HG03025 (cell line): Measurements from ENCODE around the gene MPPED2.

ENCODE experiments used
- ATAC-seq: cut with Tn5 transposase; IDR thresholded peaks from one replicate; pipeline ENCODE4 v1.9.1; 2021; ENCODE audit warnings: mild to moderate bottlenecking, moderate library complexity; ENCODE audit not compliant: unreplicated experiment, low FRiP score

MPPED2 gene

DNA sequence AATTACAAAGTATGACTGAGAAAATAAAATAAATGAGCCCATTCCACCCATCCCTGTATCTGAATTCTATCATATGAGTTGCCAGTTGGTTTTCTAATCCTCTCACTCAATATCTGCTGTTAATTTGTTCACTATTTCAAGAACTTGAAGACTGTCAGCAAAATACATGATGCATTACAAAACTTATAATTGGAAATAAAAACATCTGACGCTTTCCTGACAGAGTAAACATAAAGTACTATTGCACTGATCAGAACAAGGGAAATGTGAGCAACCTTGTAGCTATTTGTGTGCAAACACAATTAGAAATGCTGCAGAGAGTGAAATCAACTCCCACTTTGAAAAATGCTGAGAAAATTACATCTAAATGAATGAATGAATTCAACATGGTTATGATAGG is 97.1 kb downstream of the MPPED2 start:
- no peak for ATAC-seq

DNA sequence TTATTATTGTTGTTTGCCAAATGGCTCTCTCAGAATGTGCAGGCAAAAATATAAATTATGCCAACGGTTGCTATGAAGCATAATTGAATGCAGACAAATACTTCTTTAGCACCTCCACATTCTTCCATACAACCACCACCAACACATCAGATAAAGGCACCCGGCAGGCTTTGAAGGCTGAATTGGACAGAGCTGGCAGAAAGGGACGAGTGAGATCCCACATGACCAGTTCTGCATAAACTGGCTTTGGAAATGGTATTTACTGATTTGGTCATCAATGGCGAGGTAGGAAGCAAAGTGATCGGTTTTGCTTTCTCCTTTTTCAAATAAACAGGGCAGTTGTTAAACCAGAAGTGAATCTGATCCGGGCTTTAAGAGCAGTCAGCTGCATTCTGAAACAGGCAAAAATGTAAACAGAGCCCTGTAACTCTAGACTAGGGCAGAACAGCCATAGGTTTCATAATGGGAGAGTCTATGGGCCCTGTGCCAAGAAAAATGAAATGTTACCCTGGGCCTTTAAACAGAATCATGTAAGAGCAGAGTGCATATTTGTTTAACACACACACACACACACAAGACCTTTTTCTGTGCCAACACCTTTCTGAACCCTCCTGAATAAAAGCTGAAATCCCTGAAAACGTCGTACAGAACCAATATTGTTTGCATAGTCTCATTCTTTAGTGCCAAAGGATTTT is 97.7 kb downstream of the MPPED2 start:
- no peak for ATAC-seq

DNA sequence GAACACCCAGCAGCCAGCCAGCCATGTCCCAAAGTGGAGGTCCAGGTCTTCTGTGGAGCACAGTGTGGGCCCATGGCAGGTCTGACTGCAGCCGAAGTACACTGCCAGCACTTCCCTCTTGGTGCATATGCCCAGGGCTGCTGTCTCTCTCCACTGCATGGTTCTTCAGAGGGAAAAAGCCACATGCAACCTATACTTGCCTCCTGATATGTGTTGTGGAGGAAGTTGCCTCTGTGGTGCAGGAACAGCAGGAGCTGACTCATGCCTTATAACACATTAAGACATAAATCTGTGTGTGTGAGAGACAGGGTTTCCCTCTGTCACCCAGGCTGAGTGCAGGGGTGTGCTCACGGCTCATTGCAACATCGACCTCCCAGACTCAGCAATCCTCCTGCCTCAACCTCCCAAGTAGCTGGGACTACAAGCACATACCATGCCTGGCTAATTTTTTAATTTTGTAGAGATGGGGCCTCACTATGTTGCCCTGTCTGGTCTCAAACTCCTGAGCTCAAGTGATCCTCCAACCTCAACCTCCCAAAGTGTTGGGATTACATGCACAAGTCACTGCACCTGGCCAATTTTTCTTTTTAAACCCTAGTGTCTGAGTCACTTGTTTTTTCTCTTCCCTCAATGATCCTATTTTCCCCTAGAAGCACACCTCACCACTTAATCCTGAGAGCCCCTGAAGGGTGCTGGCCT is 98.8 kb downstream of the MPPED2 start:
- ATAC-seq = no peak

DNA sequence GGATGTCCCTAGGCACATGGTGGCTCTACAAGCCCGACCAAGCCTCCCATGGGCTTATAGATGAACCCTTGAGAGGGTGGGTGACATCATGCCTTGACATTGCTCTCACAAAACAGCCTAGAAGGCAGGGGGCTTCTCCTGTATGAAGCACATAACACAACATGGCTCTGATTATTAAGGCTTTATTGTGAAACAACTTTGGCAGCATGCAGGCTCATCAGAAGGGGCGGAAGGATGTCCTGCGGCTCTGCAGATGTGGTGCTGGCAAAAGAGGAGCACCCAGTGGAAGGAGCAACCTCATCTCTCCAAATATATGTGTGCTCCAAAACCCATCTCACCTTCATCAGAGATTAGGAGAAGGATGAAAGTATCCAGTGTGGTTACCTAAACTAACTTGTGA is 100.4 kb downstream of the MPPED2 start:
- ATAC-seq = no peak

DNA sequence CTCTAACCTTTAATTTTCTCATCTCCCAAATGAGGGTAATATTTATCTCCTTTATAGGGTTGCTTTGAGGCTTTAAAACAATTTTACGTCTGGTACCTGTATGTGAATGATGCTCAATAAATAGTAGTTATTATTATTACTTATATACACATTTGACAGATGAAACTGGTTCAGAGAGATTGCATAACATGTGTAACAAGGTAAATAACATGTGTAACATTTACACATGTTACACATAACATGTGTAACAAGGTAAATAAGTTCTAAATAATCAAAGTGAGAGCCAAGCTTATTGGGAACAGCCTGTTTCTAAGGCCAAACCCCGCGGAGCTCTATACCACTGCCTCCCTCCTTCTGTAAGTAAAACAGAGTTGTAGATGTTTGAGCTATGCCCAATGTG is 100.9 kb downstream of the MPPED2 start:
- ATAC-seq = no peak

DNA sequence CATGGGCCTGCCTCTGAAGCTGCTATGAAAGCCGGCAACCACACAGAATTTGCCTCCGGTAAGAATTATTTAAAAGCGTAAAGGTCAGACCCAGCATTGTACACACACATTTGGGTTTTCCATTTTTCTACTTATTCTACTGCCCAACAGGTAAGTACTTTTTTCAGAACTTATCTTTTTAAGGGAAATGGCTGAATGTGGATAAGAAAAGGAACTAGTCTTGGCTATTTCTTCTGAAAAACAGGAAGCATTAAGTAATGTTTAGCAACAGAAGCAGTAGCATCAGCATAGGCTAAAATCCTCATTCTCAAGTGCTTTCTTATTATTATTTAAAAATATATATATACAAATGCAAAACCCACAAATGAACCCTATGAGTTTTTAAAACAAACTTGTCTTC is 103.1 kb downstream of the MPPED2 start:
- no peak for ATAC-seq

DNA sequence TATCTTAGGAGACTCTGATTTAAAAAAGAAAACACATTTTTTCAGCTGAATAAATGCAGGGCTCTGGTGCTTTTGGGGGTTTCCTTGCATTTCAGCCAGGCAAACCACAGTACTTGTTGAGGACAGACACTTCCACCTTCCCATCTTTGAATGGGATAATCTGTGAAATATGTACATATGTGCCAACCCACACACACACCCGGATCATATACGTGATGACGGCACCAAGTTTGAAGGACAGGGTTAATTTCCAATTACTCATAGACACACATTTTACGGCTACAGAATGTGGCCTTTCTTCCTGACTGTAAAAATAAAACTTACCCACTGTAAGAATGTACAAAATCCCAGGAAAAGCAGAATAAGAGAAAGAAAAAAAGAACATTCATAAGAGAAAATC is 104.4 kb downstream of the MPPED2 start:
- no peak for ATAC-seq

DNA sequence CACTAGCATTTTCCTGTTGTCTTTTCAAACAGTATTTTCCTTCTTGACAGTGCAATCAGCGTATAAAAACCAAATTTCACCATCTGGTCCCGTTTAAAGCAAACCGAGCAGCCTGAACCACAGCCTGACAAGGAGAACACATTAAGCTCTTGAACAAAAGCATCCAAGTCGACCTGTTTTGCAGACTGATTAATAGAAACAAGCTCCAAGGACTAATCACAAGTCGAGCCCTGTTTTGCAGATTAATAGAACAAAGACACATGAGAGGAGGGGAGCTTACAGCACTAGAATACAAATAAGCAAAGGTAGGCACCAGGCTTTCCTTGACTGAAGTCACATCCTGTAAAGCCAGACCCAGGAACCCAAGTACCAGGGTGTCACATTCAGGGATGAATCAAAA is 104.8 kb downstream of the MPPED2 start:
- no peak for ATAC-seq

DNA sequence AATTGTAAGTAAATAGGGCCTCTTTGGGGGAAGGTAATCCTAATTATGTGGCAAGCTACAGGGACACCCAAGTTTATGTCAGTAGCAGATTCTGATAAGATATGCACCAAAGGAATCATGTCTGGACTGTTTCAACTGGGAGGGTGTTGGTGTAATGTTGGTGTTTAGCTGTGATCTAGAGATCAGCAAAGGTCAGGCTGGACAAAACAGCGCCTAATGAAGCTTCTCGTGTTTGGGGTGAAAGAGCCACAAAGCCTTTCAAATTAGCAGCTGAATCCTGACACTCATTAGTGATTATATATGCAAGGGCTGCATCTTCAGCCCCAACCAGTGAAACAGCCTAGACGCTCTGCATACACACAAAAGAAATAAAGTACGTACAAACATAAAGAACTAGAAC is 106.3 kb downstream of the MPPED2 start:
- ATAC-seq = no peak

DNA sequence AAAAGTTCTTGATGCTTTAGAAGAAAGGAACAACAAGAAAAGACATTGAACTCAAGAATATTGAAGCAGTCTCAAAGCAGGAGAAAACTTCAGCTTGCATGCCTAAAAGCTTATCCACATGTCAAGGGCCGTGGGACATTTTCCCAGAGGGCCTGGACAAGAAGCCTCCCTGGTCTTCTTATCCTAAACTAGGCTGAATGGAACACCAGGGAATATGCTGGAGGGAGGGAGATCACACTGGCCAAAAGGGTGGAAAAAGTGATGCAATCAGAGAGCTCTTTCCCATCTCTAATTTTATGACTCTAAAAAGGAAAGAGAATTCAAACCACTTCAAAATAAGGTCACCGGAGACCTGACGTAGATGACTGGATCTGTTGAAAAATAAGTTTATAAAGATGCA is 107.2 kb downstream of the MPPED2 start:
- no peak for ATAC-seq

DNA sequence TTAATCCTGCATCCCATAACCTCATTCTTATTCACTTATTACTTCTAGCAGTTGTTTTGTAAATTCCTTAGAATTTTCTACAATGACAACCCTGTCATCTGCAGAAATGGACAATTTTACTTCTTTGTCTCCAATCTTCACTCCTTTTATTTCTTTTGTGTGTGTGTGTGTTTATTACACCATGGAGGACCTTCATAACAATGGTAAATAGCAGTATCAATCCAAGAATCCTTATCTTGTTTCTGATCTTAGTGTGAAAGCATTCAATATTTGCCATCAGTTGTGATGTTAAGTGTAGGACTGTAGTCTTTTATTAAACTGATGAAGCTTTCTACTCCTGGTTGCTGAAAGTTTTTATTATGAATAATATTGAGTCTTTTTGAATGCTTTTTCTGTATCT is 109.1 kb downstream of the MPPED2 start:
- no peak for ATAC-seq

DNA sequence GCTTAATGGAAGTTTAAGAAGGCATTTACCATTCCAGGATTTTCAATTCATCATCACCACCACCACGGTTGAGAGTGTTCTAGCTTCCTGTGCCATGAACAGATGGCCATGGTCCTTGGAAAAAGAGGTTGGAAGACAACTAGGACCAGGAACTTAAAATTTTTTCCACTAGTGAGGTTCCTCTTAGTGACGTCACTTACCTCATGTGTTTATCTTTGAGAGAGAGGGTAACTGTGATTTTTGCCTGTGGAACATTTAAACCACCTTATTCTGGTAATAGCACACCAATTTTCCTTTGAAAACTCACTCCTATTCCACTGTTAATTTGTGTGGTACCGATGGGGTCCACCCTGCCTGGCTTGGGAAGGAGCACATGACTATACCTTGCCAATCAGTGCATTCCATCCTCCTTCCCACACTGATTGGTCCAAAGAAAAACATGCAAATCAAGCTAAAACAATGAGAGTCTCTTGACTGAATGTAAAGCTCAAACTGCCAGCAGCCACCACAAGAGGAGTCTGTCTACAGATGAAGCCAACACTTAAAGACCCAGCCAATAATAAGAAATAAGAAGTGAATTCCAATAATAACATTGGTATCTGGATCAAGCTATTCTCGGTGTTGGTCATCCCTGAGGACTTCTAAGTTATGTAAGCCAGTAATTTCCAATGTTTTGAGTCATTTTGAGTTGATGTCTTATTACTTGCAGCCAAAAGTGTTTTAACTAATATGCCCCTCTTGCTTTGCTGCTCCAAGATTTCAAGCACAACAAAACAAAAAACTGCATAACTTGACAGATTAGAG is 111.8 kb downstream of the MPPED2 start:
- no peak for ATAC-seq

DNA sequence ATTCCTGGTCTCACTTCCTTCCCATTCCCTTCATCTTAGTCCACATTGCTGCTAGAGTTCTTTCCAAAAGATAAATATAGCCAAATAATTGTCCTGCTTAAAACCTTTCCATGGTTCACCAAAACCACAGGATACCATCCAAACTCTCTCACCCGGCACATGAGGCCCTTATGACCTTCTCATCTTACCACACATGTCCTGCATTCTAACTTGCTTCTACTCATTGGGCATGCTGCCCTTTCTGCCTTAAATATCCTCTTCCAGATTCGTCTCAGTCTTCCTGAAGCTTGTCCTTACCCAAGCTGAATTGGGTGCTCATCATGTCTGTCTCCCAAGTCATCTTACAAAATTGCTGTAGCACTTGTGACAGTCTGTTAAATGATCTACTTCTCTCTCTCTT is 114.9 kb downstream of the MPPED2 start:
- no peak for ATAC-seq

DNA sequence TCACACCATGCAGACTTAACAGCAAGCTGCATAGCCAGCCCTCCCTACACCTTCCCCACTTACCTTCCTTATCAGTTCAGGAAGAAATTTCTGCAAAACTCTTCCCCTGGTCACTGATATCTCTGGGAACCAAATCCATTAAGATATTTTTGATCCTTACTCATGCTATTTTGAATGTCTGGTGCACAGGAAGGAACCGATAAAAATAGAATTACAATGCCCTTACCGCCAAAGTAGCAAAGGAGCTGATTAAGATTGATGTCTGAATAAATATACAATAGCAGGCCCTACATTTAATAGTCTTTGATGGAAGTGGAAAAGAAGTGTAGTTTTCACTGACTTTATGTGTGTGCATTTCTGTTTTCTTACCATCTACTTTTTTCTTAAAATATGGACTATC is 117.3 kb downstream of the MPPED2 start:
- no peak for ATAC-seq

DNA sequence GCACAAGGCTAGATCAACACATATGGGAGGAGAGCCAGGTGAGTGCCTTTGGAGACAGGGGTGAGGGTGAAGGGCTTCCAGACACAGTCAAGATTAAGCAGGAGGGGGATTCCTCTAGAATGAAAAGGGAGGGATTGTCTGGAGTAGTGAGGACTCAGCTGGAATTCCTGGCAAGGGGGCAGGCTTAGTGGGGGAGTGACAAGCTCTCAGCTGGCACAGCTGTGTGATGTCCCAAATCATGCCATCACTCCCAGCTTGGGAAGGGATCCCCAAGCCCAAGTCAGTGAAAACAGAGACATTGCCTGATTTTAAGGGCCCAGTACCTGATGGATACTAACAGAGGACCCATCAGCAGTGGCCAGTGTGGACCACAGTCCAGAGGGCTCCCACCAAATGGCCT is 119.0 kb downstream of the MPPED2 start:
- ATAC-seq = no peak

DNA sequence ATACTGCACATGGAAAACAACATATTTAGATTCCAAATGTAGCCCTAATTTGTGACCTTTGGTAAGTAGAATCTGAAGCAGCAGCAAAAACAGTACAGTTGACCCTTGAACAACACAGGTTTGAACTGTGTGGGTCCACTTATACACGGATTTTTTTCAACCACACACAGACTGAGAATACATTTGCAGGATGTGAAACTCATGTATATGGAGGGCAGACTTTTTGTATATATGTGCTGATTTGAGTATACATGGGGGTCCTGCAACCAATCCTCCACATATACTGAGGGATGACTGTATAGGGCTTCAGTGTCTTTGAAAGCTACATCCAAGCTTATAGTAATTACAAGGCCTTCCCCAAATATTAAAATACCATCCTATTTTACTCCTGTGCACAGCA is 120.5 kb downstream of the MPPED2 start:
- no peak for ATAC-seq

DNA sequence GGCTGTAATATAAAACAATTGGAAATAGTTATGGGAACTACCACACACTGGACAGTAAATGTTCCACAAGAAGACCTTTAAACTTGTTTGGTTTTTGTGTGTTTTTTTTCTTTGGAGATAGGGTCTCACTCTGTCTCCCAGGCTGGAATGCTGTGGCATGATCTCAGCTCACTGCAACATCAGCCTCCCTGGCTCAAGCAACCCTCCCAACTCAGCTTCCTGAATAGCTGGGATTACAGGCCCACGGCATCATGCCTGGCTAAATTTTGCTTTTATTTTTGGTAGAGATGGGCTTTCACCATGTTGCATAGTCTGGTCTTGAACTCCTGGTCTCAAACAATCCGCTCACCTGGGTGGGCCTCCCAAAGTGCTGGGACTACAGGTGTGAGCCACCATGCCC is 121.0 kb downstream of the MPPED2 start:
- ATAC-seq = no peak

DNA sequence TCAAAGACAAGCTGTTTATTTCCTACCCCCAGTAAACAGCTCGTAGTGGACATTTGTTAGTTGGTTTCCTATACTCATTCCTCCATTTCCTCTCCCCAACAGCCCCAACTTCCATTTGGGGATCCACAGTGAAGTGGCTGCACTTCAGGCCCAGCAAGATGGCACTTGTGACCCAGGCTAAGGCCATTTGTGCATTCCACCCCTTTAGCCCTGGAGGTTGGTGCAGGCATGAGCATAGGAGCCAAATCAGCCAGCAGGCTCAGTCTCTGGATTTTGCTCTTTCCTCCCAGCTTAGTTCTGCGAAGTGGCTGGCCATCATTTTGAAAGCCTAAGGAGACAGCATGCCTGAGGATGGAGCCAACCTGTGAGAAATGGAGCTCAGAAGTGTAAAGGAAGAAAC is 122.9 kb downstream of the MPPED2 start:
- no peak for ATAC-seq

DNA sequence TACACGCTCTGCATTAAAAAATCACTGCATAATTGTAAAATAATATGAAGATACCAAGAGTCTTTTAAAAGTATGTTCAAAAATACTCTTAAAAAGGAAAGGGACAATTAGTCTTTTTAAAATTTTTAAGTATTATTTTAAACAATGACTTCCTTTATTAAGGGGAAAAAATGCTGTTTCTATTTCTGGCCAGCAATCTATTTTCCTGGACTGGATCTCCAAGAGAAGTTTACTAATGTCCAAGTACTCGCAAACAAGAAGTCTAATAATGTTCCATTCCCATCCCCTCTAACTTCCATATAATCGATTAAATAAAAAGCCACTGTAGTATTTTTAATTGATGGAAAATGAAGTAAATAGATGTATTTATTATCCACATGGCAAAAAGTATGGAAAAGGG is 123.7 kb downstream of the MPPED2 start:
- ATAC-seq = no peak

DNA sequence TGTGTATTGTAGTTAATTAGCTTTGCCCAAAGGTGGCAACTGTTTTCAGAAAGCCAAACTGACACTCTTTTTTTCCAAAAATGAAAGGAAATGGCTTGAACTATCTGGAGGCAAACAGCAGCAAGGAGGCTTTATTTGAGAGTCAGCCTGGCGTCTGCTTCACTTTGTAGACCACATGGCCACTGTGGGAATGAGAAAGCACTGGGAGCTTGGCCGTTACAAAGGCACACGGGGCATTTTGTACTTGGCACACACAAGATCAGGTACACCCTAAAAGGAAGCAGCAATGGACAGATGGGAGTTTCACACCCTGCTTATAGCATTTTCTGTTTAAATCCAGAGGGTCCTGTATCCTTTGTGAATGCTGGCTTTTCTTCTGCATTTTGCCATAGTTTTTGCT is 126.3 kb downstream of the MPPED2 start:
- ATAC-seq = no peak

DNA sequence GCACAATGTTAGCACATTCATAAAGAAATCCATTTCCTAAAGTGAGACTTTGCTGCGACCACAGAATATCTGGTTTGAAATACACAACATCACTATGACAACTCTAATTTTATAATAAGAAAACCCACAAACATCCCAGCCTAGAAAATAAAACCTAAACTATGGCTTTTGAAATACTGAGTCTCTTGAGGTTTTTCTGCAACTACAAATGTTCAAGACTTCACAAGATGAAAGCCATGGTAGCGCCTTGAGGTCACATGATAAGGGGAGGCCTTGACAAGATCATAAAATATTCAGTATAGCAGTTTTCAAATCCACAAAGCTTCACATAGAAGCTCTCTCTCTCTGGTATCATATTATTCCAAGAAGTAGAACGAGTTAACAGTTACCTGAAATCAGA is 126.8 kb downstream of the MPPED2 start:
- ATAC-seq = no peak

DNA sequence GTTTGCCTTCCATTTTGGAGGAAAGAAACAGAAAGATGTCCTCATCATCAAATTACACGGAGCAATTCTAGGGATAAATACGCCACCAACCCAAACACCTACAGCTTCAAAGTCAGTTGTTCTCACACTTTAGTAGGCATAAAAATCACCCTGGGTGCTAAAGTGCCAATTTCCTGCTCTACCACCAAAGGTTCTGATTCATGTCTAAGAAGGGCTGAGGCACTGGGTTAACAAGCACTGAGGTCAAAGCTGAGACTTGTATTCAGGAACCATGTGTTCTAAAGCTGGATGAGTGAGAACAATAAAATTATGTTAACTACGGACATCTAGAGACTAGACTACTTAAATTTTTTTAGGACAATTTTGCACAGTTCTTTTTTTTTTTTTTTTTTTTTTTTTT is 127.6 kb downstream of the MPPED2 start:
- no peak for ATAC-seq
